ENCODE measurements around the gene MGAT5. TPM values are rescaled to one million over a fixed set of nuclear protein-coding genes. Genes with fewer than 3 reads are reported as not detected.
"Not testable (repeated sequence)": the region's sequence is repeated elsewhere in the genome, so short reads cannot be mapped to it uniquely, and the experiment has no call there.

Gene MGAT5
- polyA plus RNA-seq, 1 experiment, result 115 TPM

GRCh38 chr2:134469516-134470115, 215.7 kb downstream of the MGAT5 start:
- no peak for TF ChIP-seq CTCF (IDR thresholded peaks at IDR 0.05; ENCODE audit: low read depth, low read length)
- CTCF ChIA-PET, result interaction anchor here (0.7 to 2.3 kb wide), 2 partner anchors 19 to 1654 kb away, joined by 3 to 11 read pairs; no protein-coding TSS in a partner anchor

GRCh38 chr2:134470561-134471168, 216.8 kb downstream of the MGAT5 start:
- ChIA-PET CTCF (interaction anchor here (2.3 kb wide), 1 partner anchor 20 kb away, joined by 11 read pairs; no protein-coding TSS in a partner anchor), POLR2A (interaction anchor here (2.1 kb wide), 1 partner anchor 9 kb away, joined by 4 read pairs; no protein-coding TSS in a partner anchor)
- TF ChIP-seq CTCF (IDR thresholded peaks at IDR 0.05; ENCODE audit: low read depth, low read length), result no peak

More at GRCh38 chr2:134469516-134470115, 215.7 kb downstream of the MGAT5 start:
- POLR2A ChIA-PET, result interaction anchor here (2.1 kb wide), 1 partner anchor 10 kb away, joined by 4 read pairs; no protein-coding TSS in a partner anchor
- Histone ChIP-seq H3K9me3 (ENCODE audit: control insufficient read depth, insufficient read depth, low read length) (no peaks in the 10 kb centered on the region; the same call in 1 of the 2 replicates), H3K27me3 (ENCODE audit: control insufficient read depth, insufficient read depth, low read length) (peaks cover 8% of the 10 kb centered on the region), H3K27ac (ENCODE audit: low read depth, low read length) (no peak overlapping the region), H3K4me3 (ENCODE audit: low read depth, low read length) (no peak overlapping the region)
- no peak for DNase-seq (ENCODE audit: low read depth, low spot score)

GRCh38 chr2:134476982-134477381, 223.1 kb downstream of the MGAT5 start:
- DNase-seq (ENCODE audit: low read depth, low spot score); CTCF ChIA-PET: not testable (repeated sequence)

More at GRCh38 chr2:134470561-134471168, 216.8 kb downstream of the MGAT5 start:
- Histone ChIP-seq H3K9me3 (ENCODE audit: control insufficient read depth, insufficient read depth, low read length) (no peaks in the 10 kb centered on the region; the same call in 1 of the 2 replicates), H3K27me3 (ENCODE audit: control insufficient read depth, insufficient read depth, low read length) (peaks cover 8% of the 10 kb centered on the region), H3K4me3 (ENCODE audit: low read depth, low read length) (no peak overlapping the region), H3K27ac (ENCODE audit: low read depth, low read length) (no peak overlapping the region)
- DNase-seq (ENCODE audit: low read depth, low spot score), result no peak

GRCh38 chr2:134479696-134480330, 225.9 kb downstream of the MGAT5 start:
- ChIA-PET POLR2A (interaction anchor here (0.9 kb wide), 1 partner anchor 10 kb away, joined by 4 read pairs; no protein-coding TSS in a partner anchor), CTCF (no interaction called here)
- Histone ChIP-seq H3K27me3 (ENCODE audit: control insufficient read depth, insufficient read depth, low read length) (peaks cover 9% of the 10 kb centered on the region), H3K27ac (ENCODE audit: low read depth, low read length) (no peak overlapping the region), H3K9me3 (ENCODE audit: control insufficient read depth, insufficient read depth, low read length) (no peaks in the 10 kb centered on the region; the same call in 1 of the 2 replicates), H3K4me3 (ENCODE audit: low read depth, low read length) (no peak overlapping the region)
- TF ChIP-seq CTCF (IDR thresholded peaks at IDR 0.05; ENCODE audit: low read depth, low read length), result no peak
- DNase-seq (ENCODE audit: low read depth, low spot score), result no peak

More at GRCh38 chr2:134476982-134477381, 223.1 kb downstream of the MGAT5 start:
- H3K27me3 ChIP-seq (ENCODE audit: control insufficient read depth, insufficient read depth, low read length), result peaks cover 12% of the 10 kb centered on the region
- H3K9me3 ChIP-seq (ENCODE audit: control insufficient read depth, insufficient read depth, low read length); H3K27ac ChIP-seq (ENCODE audit: low read depth, low read length); POLR2A ChIA-PET; H3K4me3 ChIP-seq (ENCODE audit: low read depth, low read length): not testable (repeated sequence)

GRCh38 chr2:134482131-134482723, 228.4 kb downstream of the MGAT5 start:
- no peak for TF ChIP-seq CTCF (IDR thresholded peaks at IDR 0.05; ENCODE audit: low read depth, low read length)
- Histone ChIP-seq H3K4me3 (ENCODE audit: low read depth, low read length) (no peak overlapping the region), H3K9me3 (ENCODE audit: control insufficient read depth, insufficient read depth, low read length) (no peaks in the 10 kb centered on the region; the same call in 1 of the 2 replicates), H3K27ac (ENCODE audit: low read depth, low read length) (no peak overlapping the region), H3K27me3 (ENCODE audit: control insufficient read depth, insufficient read depth, low read length) (peaks cover 9% of the 10 kb centered on the region)
- ChIA-PET CTCF (no interaction called here), POLR2A (no interaction called here)
- DNase-seq (ENCODE audit: low read depth, low spot score), result no peak
